GM19238 (cell line): Measurements from ENCODE around the gene EEF1AKMT4.

Experiments used
- DNase-seq: peaks from one replicate; pipeline ENCODE4 v3.0.0; 2011; ENCODE audit warnings: low spot score; ENCODE audit not compliant: insufficient read length

EEF1AKMT4 gene

GRCh38 chr3:184249412-184250166 is at the start of gene EEF1AKMT4:
Gene EEF1AKMT4, plus strand, starts transcription at chr3:184249672. Its CDS starts 23 bp downstream, at chr3:184249695.
- DNase-seq = peak; percentile 95

- no peak for DNase-seq
These were observed 48.6 kb upstream of the EEF1AKMT4 start for GRCh38 chr3:184200825-184201224.

- no peak for DNase-seq
These were observed 45.9 kb upstream of the EEF1AKMT4 start for GRCh38 chr3:184203526-184203925.

- no peak for DNase-seq
These were observed 40.1 kb upstream of the EEF1AKMT4 start for GRCh38 chr3:184209146-184209923.

- no peak for DNase-seq
These were observed 38.2 kb upstream of the EEF1AKMT4 start for GRCh38 chr3:184211297-184211696.

- DNase-seq = no peak
These were observed 37.8 kb upstream of the EEF1AKMT4 start for GRCh38 chr3:184211718-184212117.

GRCh38 chr3:184218814-184219213 is 30.7 kb upstream of the EEF1AKMT4 start:
- DNase-seq = no peak

- DNase-seq = no peak
These were observed 27.0 kb upstream of the EEF1AKMT4 start for GRCh38 chr3:184222521-184222920.

GRCh38 chr3:184223946-184224345 is 25.5 kb upstream of the EEF1AKMT4 start:
- no peak for DNase-seq

GRCh38 chr3:184227481-184227935 is 22.0 kb upstream of the EEF1AKMT4 start:
- DNase-seq = peak; percentile 69

- no peak for DNase-seq
These were observed 20.9 kb upstream of the EEF1AKMT4 start for GRCh38 chr3:184228376-184229137.

GRCh38 chr3:184229394-184230080 is 19.9 kb upstream of the EEF1AKMT4 start, which contains the start of gene VWA5B2:
Gene VWA5B2, plus strand, starts transcription at chr3:184229585. Its CDS starts 944 bp downstream, at chr3:184230529.
- peak; percentile 93 for DNase-seq

GRCh38 chr3:184230081-184230602 is 19.3 kb upstream of the EEF1AKMT4 start:
- peak; percentile 58 for DNase-seq

GRCh38 chr3:184230603-184231528 is 18.6 kb upstream of the EEF1AKMT4 start:
- DNase-seq = no peak

GRCh38 chr3:184231671-184232070 is 17.8 kb upstream of the EEF1AKMT4 start:
- no peak for DNase-seq

- no peak for DNase-seq
These were observed 16.2 kb upstream of the EEF1AKMT4 start for GRCh38 chr3:184233127-184233843.

GRCh38 chr3:184234224-184234623 is 15.2 kb upstream of the EEF1AKMT4 start:
- no peak for DNase-seq

GRCh38 chr3:184234671-184235380 is 14.6 kb upstream of the EEF1AKMT4 start:
- DNase-seq = no peak
